ENCODE results near the gene MXD1. TPM values are rescaled to one million over a fixed set of nuclear protein-coding genes. Genes with fewer than 3 reads are reported as not detected.

MXD1 gene
- total and polyA plus RNA-seq, 4 donors = 5.4 to 27.2 (median 17.2) TPM

- 76% methylated on average over 5 of the region's 9 CpGs for WGBS (ENCODE audit: insufficient coverage)
- Histone ChIP-seq H3K4me1 (ENCODE audit: control insufficient read depth, insufficient read depth, low read length) (peaks cover 12% of the 10 kb centered on the region), H3K9me3 (ENCODE audit: control insufficient read depth, insufficient read depth, low read length) (no peaks in the 10 kb centered on the region), H3K4me3 (ENCODE audit: low read depth, low read length) (no peak overlapping the region), H3K36me3 (ENCODE audit: control insufficient read depth, insufficient read depth, low read length) (peaks cover 23% of the 10 kb centered on the region), H3K27me3 (ENCODE audit: control insufficient read depth, insufficient read depth, low read length) (no peaks in the 10 kb centered on the region), H3K27ac (ENCODE audit: low read depth, low read length) (no peak overlapping the region)
- DNase-seq (ENCODE audit: low read depth in 4 of 6, low spot score in 6 of 6) = no peak
Observed at GRCh38 chr2:69943843-69944525, 29.1 kb downstream of the MXD1 start.

GRCh38 chr2:69944756-69945155, 29.8 kb downstream of the MXD1 start:
- DNase-seq (ENCODE audit: low read depth in 4 of 6, low spot score in 6 of 6) = no peak
- Histone ChIP-seq H3K27me3 (ENCODE audit: control insufficient read depth, insufficient read depth, low read length) (no peaks in the 10 kb centered on the region), H3K4me3 (ENCODE audit: low read depth, low read length) (no peak overlapping the region), H3K4me1 (ENCODE audit: control insufficient read depth, insufficient read depth, low read length) (peaks cover 12% of the 10 kb centered on the region), H3K9me3 (ENCODE audit: control insufficient read depth, insufficient read depth, low read length) (no peaks in the 10 kb centered on the region), H3K36me3 (ENCODE audit: control insufficient read depth, insufficient read depth, low read length) (peaks cover 20% of the 10 kb centered on the region), H3K27ac (ENCODE audit: low read depth, low read length) (no peak overlapping the region)
- 87% methylated on average over 5 of the region's 7 CpGs for WGBS (ENCODE audit: insufficient coverage)

- WGBS (ENCODE audit: insufficient coverage) = 91% methylated on average over 8 of the region's 8 CpGs
- no peak overlapping the region for H3K27ac ChIP-seq (ENCODE audit: low read depth, low read length)
Observed at GRCh38 chr2:69945441-69945840, 30.5 kb downstream of the MXD1 start.

GRCh38 chr2:69945941-69946340, 31.0 kb downstream of the MXD1 start:
- peaks cover 12% of the 10 kb centered on the region for H3K4me1 ChIP-seq (ENCODE audit: control insufficient read depth, insufficient read depth, low read length)
- no peak overlapping the region for H3K4me3 ChIP-seq (ENCODE audit: low read depth, low read length)
- no peaks in the 10 kb centered on the region for H3K9me3 ChIP-seq (ENCODE audit: control insufficient read depth, insufficient read depth, low read length)
- no peak overlapping the region for H3K27ac ChIP-seq (ENCODE audit: low read depth, low read length)
- WGBS (ENCODE audit: insufficient coverage) = 93% methylated on average over 6 of the region's 8 CpGs
- DNase-seq (ENCODE audit: low read depth in 4 of 6, low spot score in 6 of 6) = no peak
- peaks cover 16% of the 10 kb centered on the region for H3K36me3 ChIP-seq (ENCODE audit: control insufficient read depth, insufficient read depth, low read length)
- no peaks in the 10 kb centered on the region for H3K27me3 ChIP-seq (ENCODE audit: control insufficient read depth, insufficient read depth, low read length)

More at GRCh38 chr2:69945441-69945840, 30.5 kb downstream of the MXD1 start:
- no peaks in the 10 kb centered on the region for H3K27me3 ChIP-seq (ENCODE audit: control insufficient read depth, insufficient read depth, low read length)
- H3K36me3 ChIP-seq (ENCODE audit: control insufficient read depth, insufficient read depth, low read length) = peaks cover 19% of the 10 kb centered on the region
- H3K9me3 ChIP-seq (ENCODE audit: control insufficient read depth, insufficient read depth, low read length) = no peaks in the 10 kb centered on the region
- H3K4me1 ChIP-seq (ENCODE audit: control insufficient read depth, insufficient read depth, low read length) = peaks cover 12% of the 10 kb centered on the region
- no peak overlapping the region for H3K4me3 ChIP-seq (ENCODE audit: low read depth, low read length)
- DNase-seq (ENCODE audit: low read depth in 4 of 6, low spot score in 6 of 6) = no peak

- H3K4me1 ChIP-seq (ENCODE audit: control insufficient read depth, insufficient read depth, low read length) = peaks cover 12% of the 10 kb centered on the region
- no peak overlapping the region for H3K4me3 ChIP-seq (ENCODE audit: low read depth, low read length)
- no peak overlapping the region for H3K27ac ChIP-seq (ENCODE audit: low read depth, low read length)
- no peak for DNase-seq (ENCODE audit: low read depth in 4 of 6, low spot score in 6 of 6)
- H3K27me3 ChIP-seq (ENCODE audit: control insufficient read depth, insufficient read depth, low read length) = no peaks in the 10 kb centered on the region
- H3K9me3 ChIP-seq (ENCODE audit: control insufficient read depth, insufficient read depth, low read length) = no peaks in the 10 kb centered on the region
- peaks cover 16% of the 10 kb centered on the region for H3K36me3 ChIP-seq (ENCODE audit: control insufficient read depth, insufficient read depth, low read length)
- WGBS (ENCODE audit: insufficient coverage) = 91% methylated on average over 7 of the region's 13 CpGs
Observed at GRCh38 chr2:69946351-69947324, 31.7 kb downstream of the MXD1 start.

- no peak for DNase-seq (ENCODE audit: low read depth in 4 of 6, low spot score in 6 of 6)
- WGBS (ENCODE audit: insufficient coverage) = 96% methylated on average over 4 of the region's 4 CpGs
- H3K36me3 ChIP-seq (ENCODE audit: control insufficient read depth, insufficient read depth, low read length) = peaks cover 16% of the 10 kb centered on the region
Observed at GRCh38 chr2:69947325-69947931, 32.5 kb downstream of the MXD1 start.

GRCh38 chr2:69948032-69948962, 33.4 kb downstream of the MXD1 start:
- Histone ChIP-seq H3K4me1 (ENCODE audit: control insufficient read depth, insufficient read depth, low read length) (peaks cover 12% of the 10 kb centered on the region), H3K27me3 (ENCODE audit: control insufficient read depth, insufficient read depth, low read length) (no peaks in the 10 kb centered on the region), H3K36me3 (ENCODE audit: control insufficient read depth, insufficient read depth, low read length) (peaks cover 14% of the 10 kb centered on the region), H3K27ac (ENCODE audit: low read depth, low read length) (no peak overlapping the region), H3K4me3 (ENCODE audit: low read depth, low read length) (no peak overlapping the region), H3K9me3 (ENCODE audit: control insufficient read depth, insufficient read depth, low read length) (no peaks in the 10 kb centered on the region)
- WGBS (ENCODE audit: insufficient coverage) = 47% methylated on average over 33 of the region's 35 CpGs
- DNase-seq (ENCODE audit: low read depth in 4 of 6, low spot score in 6 of 6) = no peak

More at GRCh38 chr2:69947325-69947931, 32.5 kb downstream of the MXD1 start:
- H3K27ac ChIP-seq (ENCODE audit: low read depth, low read length) = no peak overlapping the region
- peaks cover 12% of the 10 kb centered on the region for H3K4me1 ChIP-seq (ENCODE audit: control insufficient read depth, insufficient read depth, low read length)
- H3K9me3 ChIP-seq (ENCODE audit: control insufficient read depth, insufficient read depth, low read length) = no peaks in the 10 kb centered on the region
- no peaks in the 10 kb centered on the region for H3K27me3 ChIP-seq (ENCODE audit: control insufficient read depth, insufficient read depth, low read length)
- no peak overlapping the region for H3K4me3 ChIP-seq (ENCODE audit: low read depth, low read length)

GRCh38 chr2:69948963-69949645, 34.2 kb downstream of the MXD1 start:
- no peak overlapping the region for H3K27ac ChIP-seq (ENCODE audit: low read depth, low read length)
- DNase-seq (ENCODE audit: low read depth in 4 of 6, low spot score in 6 of 6) = no peak
- peaks cover 12% of the 10 kb centered on the region for H3K4me1 ChIP-seq (ENCODE audit: control insufficient read depth, insufficient read depth, low read length)
- peaks cover 12% of the 10 kb centered on the region for H3K36me3 ChIP-seq (ENCODE audit: control insufficient read depth, insufficient read depth, low read length)
- no peak overlapping the region for H3K4me3 ChIP-seq (ENCODE audit: low read depth, low read length)
- WGBS (ENCODE audit: insufficient coverage) = 71% methylated on average over 21 of the region's 21 CpGs
- no peaks in the 10 kb centered on the region for H3K27me3 ChIP-seq (ENCODE audit: control insufficient read depth, insufficient read depth, low read length)
- no peaks in the 10 kb centered on the region for H3K9me3 ChIP-seq (ENCODE audit: control insufficient read depth, insufficient read depth, low read length)

All from spinal cord (tissue), 10 donors.